C4-2B (cell line): ENCODE measurements around the gene SPINK8.

Experiments used
- ZFX ChIP-seq: fragments of 450-650 bp; IDR thresholded peaks from 2 replicates; pipeline ENCODE4 v1.6.1; 2017
- TF ChIP-seq, protein P1 (sequence below): fragments of 450-650 bp; conservative IDR thresholded peaks from 2 replicates; pipeline ENCODE4 v1.5.1; 2017; ENCODE audit warnings: mild to moderate bottlenecking

DNA sequence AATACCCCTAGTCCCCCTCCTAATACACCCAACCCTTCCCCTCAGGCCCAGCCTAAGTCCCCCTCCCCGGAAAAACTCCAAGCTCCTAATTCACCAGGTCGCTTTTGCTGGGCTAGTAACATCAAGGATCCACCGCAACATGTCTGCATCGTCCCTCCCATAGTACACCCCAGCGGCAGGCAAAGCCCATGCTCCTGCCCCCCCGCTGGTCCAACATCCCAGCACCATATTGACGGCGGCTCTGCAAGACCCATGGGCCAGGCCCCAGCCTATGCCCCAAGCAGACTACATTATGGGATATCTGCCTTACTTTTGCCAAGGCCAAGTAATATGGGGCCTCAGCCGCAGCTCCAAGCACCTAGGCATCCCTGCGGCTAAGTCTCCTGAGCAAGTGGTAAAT, 59.0 kb downstream of the SPINK8 start:
- TF ChIP-seq, protein P1, sequence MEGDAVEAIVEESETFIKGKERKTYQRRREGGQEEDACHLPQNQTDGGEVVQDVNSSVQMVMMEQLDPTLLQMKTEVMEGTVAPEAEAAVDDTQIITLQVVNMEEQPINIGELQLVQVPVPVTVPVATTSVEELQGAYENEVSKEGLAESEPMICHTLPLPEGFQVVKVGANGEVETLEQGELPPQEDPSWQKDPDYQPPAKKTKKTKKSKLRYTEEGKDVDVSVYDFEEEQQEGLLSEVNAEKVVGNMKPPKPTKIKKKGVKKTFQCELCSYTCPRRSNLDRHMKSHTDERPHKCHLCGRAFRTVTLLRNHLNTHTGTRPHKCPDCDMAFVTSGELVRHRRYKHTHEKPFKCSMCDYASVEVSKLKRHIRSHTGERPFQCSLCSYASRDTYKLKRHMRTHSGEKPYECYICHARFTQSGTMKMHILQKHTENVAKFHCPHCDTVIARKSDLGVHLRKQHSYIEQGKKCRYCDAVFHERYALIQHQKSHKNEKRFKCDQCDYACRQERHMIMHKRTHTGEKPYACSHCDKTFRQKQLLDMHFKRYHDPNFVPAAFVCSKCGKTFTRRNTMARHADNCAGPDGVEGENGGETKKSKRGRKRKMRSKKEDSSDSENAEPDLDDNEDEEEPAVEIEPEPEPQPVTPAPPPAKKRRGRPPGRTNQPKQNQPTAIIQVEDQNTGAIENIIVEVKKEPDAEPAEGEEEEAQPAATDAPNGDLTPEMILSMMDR, result no peak
- no peak for TF ChIP-seq ZFX
